Activated T-cell treated with anti-CD3 and anti-CD28 coated beads, Interleukin-2, amount 50 U/mL, for 24 hours (primary cell): ENCODE data around the gene PEAK1.

Experiments used
- DNase-seq: peaks from one replicate; pipeline ENCODE4 v3.0.0-alpha.2; 2020
- H3K27ac Mint-ChIP-seq: 2 replicates; pipeline ENCODE4 v1.8.0; 2020; ENCODE audit warnings: mild to moderate bottlenecking, mixed read lengths
- H3K27me3 Mint-ChIP-seq: 2 replicates; pipeline ENCODE4 v1.8.0; 2020; ENCODE audit warnings: mixed read lengths
- H3K36me3 Mint-ChIP-seq: 2 replicates; pipeline ENCODE4 v1.8.0; 2020; ENCODE audit warnings: low read depth, mixed read lengths
- H3K4me1 Mint-ChIP-seq: 2 replicates; pipeline ENCODE4 v1.8.0; 2020; ENCODE audit warnings: low read depth, mixed read lengths
- H3K4me3 Mint-ChIP-seq: 2 replicates; pipeline ENCODE4 v1.8.0; 2020; ENCODE audit warnings: mild to moderate bottlenecking, moderate library complexity, mixed read lengths
- H3K9me3 Mint-ChIP-seq: 2 replicates; pipeline ENCODE4 v1.8.0; 2020; ENCODE audit warnings: mixed read lengths

Gene PEAK1

DNA sequence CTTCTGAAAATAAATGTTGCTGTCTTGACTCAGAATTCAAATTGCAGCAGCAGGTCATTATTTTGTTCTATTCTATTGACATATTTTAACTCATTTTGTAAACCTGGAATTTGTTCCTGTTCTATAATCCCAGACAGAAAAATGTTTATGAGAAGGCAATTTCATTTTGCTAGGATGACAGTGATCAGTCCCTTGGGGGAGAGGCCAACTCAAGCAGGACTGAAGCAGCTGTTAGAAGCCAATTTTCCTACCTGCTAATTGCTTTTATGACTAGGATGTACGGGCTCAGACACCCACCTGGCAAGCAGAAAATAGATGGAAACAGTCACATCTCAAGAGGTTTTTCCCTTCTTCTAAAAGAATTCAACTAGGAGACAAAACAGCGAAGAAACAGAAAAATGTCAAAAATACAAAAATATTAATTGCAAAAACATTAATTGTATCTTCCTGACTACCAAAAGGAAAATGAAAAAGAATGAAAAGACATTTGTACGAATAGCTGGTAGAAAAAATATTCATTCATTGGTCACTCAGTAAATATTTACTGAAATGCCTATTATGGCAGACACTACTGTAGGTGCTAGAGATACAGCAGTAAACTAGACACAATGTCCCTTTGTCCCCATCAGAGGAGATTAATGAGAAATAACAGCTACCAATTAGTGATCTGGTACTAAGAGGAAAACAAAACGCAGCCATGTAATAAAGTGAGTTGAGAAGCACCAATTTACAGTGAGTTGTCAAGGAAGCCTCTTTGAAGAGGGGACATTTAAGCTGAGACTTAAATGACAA lies 73.5 kb downstream of the PEAK1 start:
- Mint-ChIP-seq H3K4me1 (peaks cover 10% of the 10 kb centered on the region), H3K27me3 (no peaks in the 10 kb centered on the region), H3K27ac (no peak overlapping the region), H3K36me3 (peaks cover 18% of the 10 kb centered on the region), H3K9me3 (peaks cover 5% of the 10 kb centered on the region), H3K4me3 (no peak overlapping the region)
- no peak for DNase-seq

DNA sequence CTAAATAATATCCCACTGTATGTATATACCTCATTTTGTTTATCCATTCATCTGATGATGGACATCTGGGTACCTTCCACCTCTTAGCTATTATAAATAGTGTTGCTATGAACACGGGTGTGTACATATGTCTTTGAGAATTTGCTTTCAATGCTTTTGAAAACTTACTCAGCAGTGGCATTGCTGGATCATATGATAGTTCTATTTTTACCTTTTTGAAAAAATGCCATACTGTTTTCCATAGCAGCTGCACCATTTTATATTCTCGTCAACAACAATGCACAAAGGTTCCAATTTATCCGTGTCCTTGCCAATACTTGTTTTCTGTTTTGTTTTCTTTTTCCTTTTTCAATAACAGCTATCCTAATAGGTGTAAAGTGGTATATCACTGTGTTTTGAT lies 77.1 kb downstream of the PEAK1 start:
- no peak for DNase-seq
- H3K36me3 Mint-ChIP-seq = peaks cover 20% of the 10 kb centered on the region
- H3K27ac Mint-ChIP-seq = no peak overlapping the region
- H3K9me3 Mint-ChIP-seq = peaks cover 6% of the 10 kb centered on the region
- no peaks in the 10 kb centered on the region for H3K27me3 Mint-ChIP-seq
- peaks cover 6% of the 10 kb centered on the region for H3K4me1 Mint-ChIP-seq
- H3K4me3 Mint-ChIP-seq = no peak overlapping the region

DNA sequence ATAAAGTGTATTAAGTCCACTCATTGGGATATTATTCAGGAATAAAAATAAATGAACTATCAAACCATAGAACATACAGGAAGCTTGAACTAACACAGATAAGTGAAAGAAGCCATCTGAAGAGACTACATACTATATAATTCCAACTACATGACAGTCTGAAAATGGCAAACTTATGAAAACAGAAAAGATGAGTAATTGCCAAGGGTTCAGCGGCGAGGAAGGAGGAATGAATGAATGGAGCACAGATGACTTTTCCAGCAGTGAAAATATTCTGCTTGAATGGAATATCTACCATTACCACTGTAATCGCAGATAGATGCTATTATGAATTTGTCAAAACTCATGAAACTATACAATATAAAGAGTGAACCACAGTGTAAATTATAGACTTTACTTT lies 79.7 kb downstream of the PEAK1 start:
- Mint-ChIP-seq H3K27me3 (no peaks in the 10 kb centered on the region), H3K9me3 (peaks cover 6% of the 10 kb centered on the region), H3K4me1 (no peaks in the 10 kb centered on the region), H3K36me3 (peaks cover 12% of the 10 kb centered on the region), H3K27ac (no peak overlapping the region), H3K4me3 (no peak overlapping the region)
- DNase-seq = no peak

DNA sequence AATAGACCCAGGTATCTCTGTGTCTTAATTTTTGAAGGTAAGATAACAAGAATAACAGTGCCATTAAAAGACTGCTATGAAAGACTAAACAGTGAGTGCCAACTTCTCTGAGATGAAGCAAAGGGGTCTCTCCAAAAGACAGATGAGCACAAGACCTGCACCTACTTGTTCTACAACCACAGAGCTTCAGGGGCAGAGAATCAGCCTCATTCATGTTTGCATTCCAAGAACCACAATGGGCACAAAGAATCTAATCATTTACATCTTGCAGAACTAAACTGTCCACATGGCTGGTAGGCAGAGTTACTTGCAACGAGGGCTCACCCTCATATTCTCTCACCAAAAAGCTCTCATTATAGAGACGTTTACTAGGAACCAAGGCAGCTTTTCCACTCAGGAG lies 83.9 kb downstream of the PEAK1 start:
- no peak overlapping the region for H3K4me3 Mint-ChIP-seq
- no peak overlapping the region for H3K27ac Mint-ChIP-seq
- peaks cover 2% of the 10 kb centered on the region for H3K36me3 Mint-ChIP-seq
- no peaks in the 10 kb centered on the region for H3K4me1 Mint-ChIP-seq
- DNase-seq = no peak
- H3K27me3 Mint-ChIP-seq = no peaks in the 10 kb centered on the region
- no peaks in the 10 kb centered on the region for H3K9me3 Mint-ChIP-seq

DNA sequence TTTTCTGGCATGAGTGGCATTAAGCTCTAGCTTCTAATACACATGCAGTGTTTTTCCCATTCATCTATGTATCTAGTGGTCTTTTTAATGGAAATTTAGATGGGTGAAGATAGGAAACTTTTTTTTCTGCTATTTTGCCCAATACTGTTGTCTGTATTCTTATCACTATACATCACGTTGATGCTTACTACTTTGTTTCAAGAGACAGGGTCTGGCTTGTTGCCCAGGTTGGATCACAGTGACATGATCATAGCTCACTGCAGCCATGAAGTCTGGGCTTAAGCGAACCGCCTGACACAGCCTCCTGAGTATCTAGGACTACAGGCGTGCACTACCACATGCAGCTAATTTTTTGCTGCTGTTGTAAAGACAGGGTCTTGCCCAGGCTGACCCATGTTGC lies 84.6 kb downstream of the PEAK1 start:
- DNase-seq = no peak
- no peak overlapping the region for H3K27ac Mint-ChIP-seq
- H3K4me1 Mint-ChIP-seq = no peaks in the 10 kb centered on the region
- no peak overlapping the region for H3K4me3 Mint-ChIP-seq
- peaks cover 1% of the 10 kb centered on the region for H3K36me3 Mint-ChIP-seq
- no peaks in the 10 kb centered on the region for H3K9me3 Mint-ChIP-seq
- no peaks in the 10 kb centered on the region for H3K27me3 Mint-ChIP-seq

DNA sequence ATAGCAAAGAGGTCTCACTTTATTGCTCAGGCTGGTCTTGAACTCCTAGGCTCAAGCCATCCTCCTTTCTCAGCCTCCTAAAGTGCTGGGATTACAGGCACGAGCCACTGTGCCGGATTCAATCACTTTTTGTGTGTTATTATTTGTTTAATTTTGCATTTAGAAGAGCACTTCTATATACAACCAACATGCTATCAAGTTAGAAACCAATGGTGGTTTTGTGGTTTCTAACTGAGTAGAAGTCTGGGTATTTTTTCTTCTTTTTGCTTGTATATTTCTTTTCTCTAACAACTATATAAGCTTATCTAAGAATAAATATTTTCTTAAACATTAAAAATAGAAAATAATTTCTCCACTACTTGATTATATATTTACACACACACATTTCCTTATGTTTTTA lies 86.7 kb downstream of the PEAK1 start:
- Mint-ChIP-seq H3K9me3 (no peaks in the 10 kb centered on the region), H3K4me1 (no peaks in the 10 kb centered on the region), H3K36me3 (no peaks in the 10 kb centered on the region), H3K27ac (no peak overlapping the region), H3K4me3 (no peak overlapping the region), H3K27me3 (no peaks in the 10 kb centered on the region)
- DNase-seq = no peak

DNA sequence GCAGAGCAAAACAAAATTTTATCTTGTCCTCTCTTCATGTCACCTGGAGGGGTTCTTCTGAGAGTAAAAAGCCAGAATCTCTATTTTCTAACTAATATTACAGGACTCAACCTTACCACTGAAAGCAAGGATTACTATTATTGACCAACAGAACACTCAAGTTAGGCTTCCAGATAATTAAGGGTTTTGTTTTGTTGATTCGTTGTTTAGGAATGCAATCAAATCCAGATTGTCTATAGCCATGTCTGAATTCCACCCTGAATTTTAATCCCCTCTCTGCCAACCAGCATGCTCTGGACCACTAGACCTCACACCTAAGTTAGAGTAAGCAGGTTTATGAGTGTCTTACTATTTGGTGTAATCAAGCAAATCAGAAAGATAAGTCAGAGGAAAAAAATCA lies 90.7 kb downstream of the PEAK1 start:
- no peaks in the 10 kb centered on the region for H3K4me1 Mint-ChIP-seq
- no peaks in the 10 kb centered on the region for H3K9me3 Mint-ChIP-seq
- no peak for DNase-seq
- no peak overlapping the region for H3K27ac Mint-ChIP-seq
- no peak overlapping the region for H3K4me3 Mint-ChIP-seq
- H3K36me3 Mint-ChIP-seq = no peaks in the 10 kb centered on the region
- no peaks in the 10 kb centered on the region for H3K27me3 Mint-ChIP-seq

DNA sequence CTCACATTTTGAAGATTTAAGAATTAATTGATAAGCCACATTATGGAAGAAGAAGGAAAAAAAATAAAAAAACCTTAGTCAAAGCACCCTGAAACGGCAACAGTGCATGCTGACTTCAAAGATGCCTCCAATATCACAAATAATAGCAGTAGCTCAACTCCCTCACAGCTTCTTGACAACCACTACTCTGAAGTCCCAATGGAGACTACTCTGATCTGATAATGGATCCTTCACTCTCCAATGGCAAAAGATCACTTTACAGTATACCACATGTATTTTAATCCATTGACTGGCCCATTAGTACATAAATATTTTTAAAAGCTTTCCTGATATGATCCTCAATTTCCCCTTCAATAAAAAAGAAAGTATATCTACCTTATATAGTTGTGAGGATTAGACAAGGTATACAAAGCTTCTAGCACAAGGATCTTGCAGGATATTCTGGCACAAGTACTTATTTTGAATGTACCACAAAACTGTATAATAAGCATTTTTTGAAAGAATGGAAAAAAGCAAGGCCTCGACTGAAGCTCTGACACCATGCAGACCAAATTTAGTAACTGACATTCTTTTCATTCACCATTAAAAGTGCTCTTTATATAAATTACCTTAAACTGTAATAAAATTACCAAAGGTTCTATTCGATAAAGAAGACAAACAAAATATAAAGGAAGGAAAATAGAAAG lies 91.9 kb downstream of the PEAK1 start:
- Mint-ChIP-seq H3K36me3 (peaks cover 3% of the 10 kb centered on the region), H3K9me3 (no peaks in the 10 kb centered on the region)
- no peak for DNase-seq

DNA sequence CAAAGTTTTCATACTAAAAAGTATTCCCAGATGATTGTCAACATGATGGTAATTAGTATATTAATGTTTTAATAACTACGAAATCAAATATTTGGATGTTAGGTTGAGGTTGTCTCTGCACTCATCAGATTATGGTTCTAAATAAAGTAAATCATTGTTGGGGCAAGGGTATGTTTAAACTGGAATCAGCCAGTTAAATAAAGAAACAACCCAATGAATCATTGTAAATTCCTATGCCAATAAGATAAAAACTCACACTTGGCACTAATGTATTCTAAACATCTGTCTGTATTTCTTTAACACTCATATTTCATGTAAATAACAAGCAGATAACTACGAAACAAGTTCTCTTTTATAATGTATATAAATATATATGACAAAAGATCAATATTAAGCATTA lies 92.7 kb downstream of the PEAK1 start:
- DNase-seq = no peak
- Mint-ChIP-seq H3K4me3 (no peak overlapping the region), H3K36me3 (peaks cover 3% of the 10 kb centered on the region), H3K9me3 (no peaks in the 10 kb centered on the region), H3K27me3 (no peaks in the 10 kb centered on the region), H3K4me1 (no peaks in the 10 kb centered on the region), H3K27ac (no peak overlapping the region)

More for the DNA sequence above, 91.9 kb downstream of the PEAK1 start:
- H3K4me3 Mint-ChIP-seq = no peak overlapping the region
- no peak overlapping the region for H3K27ac Mint-ChIP-seq
- H3K27me3 Mint-ChIP-seq = no peaks in the 10 kb centered on the region
- H3K4me1 Mint-ChIP-seq = no peaks in the 10 kb centered on the region

DNA sequence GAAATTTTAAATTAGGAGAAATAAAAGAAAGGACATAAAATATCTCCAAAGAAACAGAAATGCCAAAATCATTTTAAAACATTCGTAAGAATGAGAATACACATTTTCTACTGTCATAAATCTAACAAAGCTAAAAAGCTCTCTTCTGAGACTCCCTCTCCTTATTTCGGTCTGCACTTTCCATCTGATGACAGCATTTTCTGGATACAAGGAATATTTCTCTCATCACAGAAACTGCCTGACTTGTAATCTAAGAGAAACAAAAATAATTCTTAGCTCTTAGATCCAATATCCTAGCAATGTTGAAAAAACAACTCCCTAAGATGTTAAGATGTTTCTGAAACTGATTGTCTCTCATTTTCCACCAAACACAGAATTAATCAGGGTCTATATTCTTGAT lies 93.5 kb downstream of the PEAK1 start:
- no peaks in the 10 kb centered on the region for H3K9me3 Mint-ChIP-seq
- DNase-seq = no peak
- no peaks in the 10 kb centered on the region for H3K27me3 Mint-ChIP-seq
- H3K4me1 Mint-ChIP-seq = no peaks in the 10 kb centered on the region
- H3K4me3 Mint-ChIP-seq = no peak overlapping the region
- H3K36me3 Mint-ChIP-seq = peaks cover 3% of the 10 kb centered on the region
- no peak overlapping the region for H3K27ac Mint-ChIP-seq

DNA sequence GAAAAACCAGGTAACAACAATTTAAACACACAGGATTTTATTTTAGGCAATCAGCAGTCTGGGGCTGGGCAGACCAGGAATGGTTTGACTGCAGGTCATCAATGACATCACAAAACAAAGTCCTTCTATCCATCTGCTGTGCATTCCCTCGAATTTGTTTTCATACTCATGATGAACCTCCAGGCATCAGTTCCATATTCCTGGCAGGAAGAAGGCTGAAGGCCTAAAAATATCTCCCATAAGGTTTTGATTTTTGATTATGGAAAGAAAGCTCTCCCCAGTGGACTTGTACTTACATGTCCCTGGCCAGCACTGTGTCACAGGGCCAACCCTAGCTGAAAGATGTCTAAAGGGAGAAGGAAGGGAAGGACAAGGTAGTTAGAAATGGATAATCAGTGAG lies 107.4 kb downstream of the PEAK1 start:
- DNase-seq = no peak
- H3K9me3 Mint-ChIP-seq = no peaks in the 10 kb centered on the region

DNA sequence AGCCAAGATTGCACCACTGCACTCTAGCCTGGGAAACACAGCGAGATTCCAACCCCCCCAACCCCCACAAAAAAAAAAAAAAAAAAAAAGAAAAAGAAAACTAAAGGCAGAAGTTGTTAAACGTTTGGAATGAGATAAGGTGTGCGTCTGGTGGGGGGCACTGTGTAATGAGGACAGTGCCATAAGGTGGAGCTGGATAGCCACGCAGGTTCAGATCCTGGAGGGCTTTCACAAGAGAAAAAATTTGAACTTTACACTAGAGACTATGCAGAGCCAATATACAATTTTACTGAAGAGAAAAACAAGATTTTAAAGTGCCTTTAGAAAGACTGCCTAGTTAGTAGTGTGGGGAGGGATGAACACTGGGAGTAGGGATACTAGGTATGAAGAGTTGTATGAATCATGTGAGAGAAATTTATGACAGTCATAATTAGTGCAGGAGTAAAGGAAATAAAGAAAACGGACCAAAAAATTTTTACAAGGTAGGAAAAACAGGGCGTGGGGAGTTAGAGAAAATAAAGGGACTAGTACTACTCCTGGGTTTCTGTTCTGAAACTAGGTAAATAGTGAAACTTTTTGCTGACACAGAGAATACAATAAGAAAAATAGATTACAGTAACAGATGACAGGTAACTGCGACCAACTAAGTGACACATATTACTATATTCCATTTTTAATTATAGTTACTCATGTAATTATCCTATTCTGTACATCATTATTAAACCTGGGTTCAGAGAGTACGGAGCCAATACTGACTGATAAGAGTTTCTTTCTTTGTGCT lies 108.1 kb downstream of the PEAK1 start:
- no peak for DNase-seq
- H3K27ac Mint-ChIP-seq = no peak overlapping the region
- peaks cover 7% of the 10 kb centered on the region for H3K4me1 Mint-ChIP-seq
- no peak overlapping the region for H3K4me3 Mint-ChIP-seq
- no peaks in the 10 kb centered on the region for H3K36me3 Mint-ChIP-seq
- H3K9me3 Mint-ChIP-seq = no peaks in the 10 kb centered on the region
- no peaks in the 10 kb centered on the region for H3K27me3 Mint-ChIP-seq

More for the DNA sequence above, 107.4 kb downstream of the PEAK1 start:
- Mint-ChIP-seq H3K27me3 (no peaks in the 10 kb centered on the region), H3K27ac (no peak overlapping the region), H3K4me3 (no peak overlapping the region), H3K4me1 (peaks cover 7% of the 10 kb centered on the region), H3K36me3 (no peaks in the 10 kb centered on the region)

DNA sequence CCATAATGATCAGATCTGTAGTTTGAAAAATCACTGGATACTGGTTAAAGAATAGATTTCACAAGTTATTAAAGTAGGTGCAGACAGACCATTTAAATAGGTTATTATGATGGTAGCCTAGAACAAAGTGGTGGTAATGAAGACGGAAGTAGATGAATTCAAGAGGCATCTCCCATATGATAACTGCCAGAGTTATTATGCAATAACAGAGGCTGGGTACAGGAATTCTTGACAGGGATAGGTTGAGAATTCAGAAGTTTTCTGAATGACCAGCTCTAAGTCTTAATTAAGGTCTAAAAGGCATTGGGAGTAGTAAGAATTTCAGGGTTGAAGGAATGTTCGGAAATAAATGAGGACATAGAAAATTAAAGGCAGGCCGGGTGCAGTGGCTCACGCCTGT lies 108.9 kb downstream of the PEAK1 start:
- Mint-ChIP-seq H3K27me3 (no peaks in the 10 kb centered on the region), H3K27ac (no peak overlapping the region), H3K4me1 (peaks cover 7% of the 10 kb centered on the region), H3K9me3 (no peaks in the 10 kb centered on the region), H3K36me3 (no peaks in the 10 kb centered on the region), H3K4me3 (no peak overlapping the region)
- no peak for DNase-seq

DNA sequence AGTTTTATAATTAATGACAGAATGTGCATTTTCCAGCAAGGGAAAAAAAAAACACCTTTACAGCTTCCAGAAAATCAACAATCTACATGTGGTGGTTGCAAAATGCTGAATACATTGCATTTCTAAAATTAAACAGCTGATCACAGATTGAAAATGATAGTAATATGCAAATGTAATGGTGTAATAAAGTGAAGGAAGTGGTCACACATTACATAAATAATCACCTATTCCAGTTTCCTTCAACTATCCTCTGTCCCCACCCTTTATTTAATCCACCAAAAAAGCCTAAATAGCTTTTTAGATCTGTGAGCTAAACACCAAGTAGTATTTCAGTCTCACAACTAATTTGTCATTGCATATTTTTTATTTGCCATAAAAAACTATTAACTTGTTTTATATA lies 110.5 kb downstream of the PEAK1 start:
- H3K4me1 Mint-ChIP-seq = peaks cover 7% of the 10 kb centered on the region
- H3K36me3 Mint-ChIP-seq = no peaks in the 10 kb centered on the region
- no peak overlapping the region for H3K4me3 Mint-ChIP-seq
- DNase-seq = no peak
- H3K27me3 Mint-ChIP-seq = no peaks in the 10 kb centered on the region
- H3K27ac Mint-ChIP-seq = no peak overlapping the region
- no peaks in the 10 kb centered on the region for H3K9me3 Mint-ChIP-seq

DNA sequence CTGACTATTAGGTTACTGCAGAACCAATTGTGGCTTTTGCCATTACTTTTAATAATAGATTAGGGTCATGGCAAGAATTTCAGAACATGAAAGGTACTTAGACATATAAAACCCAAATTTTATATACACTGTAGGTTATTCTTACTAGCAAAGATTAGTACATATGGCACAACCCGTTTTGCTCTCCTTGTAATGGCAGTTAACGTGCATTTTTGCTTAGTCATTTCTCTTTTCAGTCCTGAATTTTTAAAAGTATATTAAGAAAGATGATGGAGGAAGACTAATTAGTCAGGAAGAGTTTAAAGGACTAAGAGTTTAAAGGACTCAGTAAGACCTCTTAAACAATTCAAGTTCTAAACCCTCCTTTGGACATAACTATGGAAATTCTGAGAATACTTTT lies 114.0 kb downstream of the PEAK1 start:
- H3K36me3 Mint-ChIP-seq = no peaks in the 10 kb centered on the region
- no peaks in the 10 kb centered on the region for H3K27me3 Mint-ChIP-seq
- DNase-seq = no peak
- H3K4me3 Mint-ChIP-seq = no peak overlapping the region
- H3K27ac Mint-ChIP-seq = no peak overlapping the region
- peaks cover 7% of the 10 kb centered on the region for H3K4me1 Mint-ChIP-seq
- H3K9me3 Mint-ChIP-seq = no peaks in the 10 kb centered on the region
